Measurements from ENCODE around the gene KMT2C.

Gene KMT2C

GRCh38 chr7:152462995-152463708 lies 27.3 kb upstream of the KMT2C start (continued):
- TF ChIP-seq ZNF280C (tag by site-specific recombination; IDR thresholded peaks at IDR 0.05) (no peak), ZNF292 (tag by site-specific recombination; IDR thresholded peaks at IDR 0.05; ENCODE audit: borderline replicate concordance, low read depth) (no peak), ZNF514 (tag by site-specific recombination; IDR thresholded peaks at IDR 0.05) (no peak), ZNF302 (tag by site-specific recombination; IDR thresholded peaks at IDR 0.05; ENCODE audit: low read depth) (no peak), ZNF324 (tag by site-specific recombination; IDR thresholded peaks at IDR 0.05) (peak; percentile 85), EGR2 (tag by site-specific recombination; IDR thresholded peaks at IDR 0.05; ENCODE audit: low read depth) (peak; percentile 46; the same call in 1 of the 2 replicates), ZNF23 (tag by site-specific recombination; IDR thresholded peaks at IDR 0.05; ENCODE audit: borderline replicate concordance) (no peak), ZNF2 (tag by site-specific recombination; IDR thresholded peaks at IDR 0.05) (peak; percentile 88), ZBTB20 (tag by site-specific recombination; IDR thresholded peaks at IDR 0.05) (peak; percentile 97), ZEB2 (tag by site-specific recombination; IDR thresholded peaks at IDR 0.05) (peak; percentile 94), ZNF501 (tag by site-specific recombination; IDR thresholded peaks at IDR 0.05) (peak; percentile 94), ZNF571 (tag by site-specific recombination; IDR thresholded peaks at IDR 0.05) (no peak), PRDM1 (tag by site-specific recombination; IDR thresholded peaks at IDR 0.05) (peak; percentile 92), ZNF449 (tag by site-specific recombination; IDR thresholded peaks at IDR 0.05) (peak; percentile 12; the same call in 1 of the 2 replicates), ZBTB44 (tag by site-specific recombination; IDR thresholded peaks at IDR 0.05) (no peak), ZSCAN5A (tag by site-specific recombination; IDR thresholded peaks at IDR 0.05) (0 out of 2 replicates have a peak, but pooled peaks have one; percentile 50), ZSCAN16 (tag by site-specific recombination; IDR thresholded peaks at IDR 0.05) (no peak; the same call in 1 of the 2 replicates), ZNF426 (tag by site-specific recombination; IDR thresholded peaks at IDR 0.05) (no peak), ZFP3 (tag by site-specific recombination; IDR thresholded peaks at IDR 0.05; ENCODE audit: low read depth) (no peak), OSR2 (tag by site-specific recombination; IDR thresholded peaks at IDR 0.05) (0 out of 2 replicates have a peak, but pooled peaks have one; percentile 38), SP2 (tag by site-specific recombination; IDR thresholded peaks at IDR 0.05) (peak; percentile 25; the same call in 1 of the 2 replicates), ZNF624 (tag by site-specific recombination; IDR thresholded peaks at IDR 0.05) (no peak), ZNF785 (tag by site-specific recombination; IDR thresholded peaks at IDR 0.05) (no peak), ZNF626 (tag by site-specific recombination; IDR thresholded peaks at IDR 0.05) (no peak), ZNF248 (tag by site-specific recombination; IDR thresholded peaks at IDR 0.05) (no peak), ZNF366 (tag by site-specific recombination; conservative IDR thresholded peaks at IDR 0.05) (peak; percentile 97), ZNF146 (tag by site-specific recombination; IDR thresholded peaks at IDR 0.05) (0 out of 2 replicates have a peak, but pooled peaks have one; percentile 8), ZNF239 (tag by site-specific recombination; IDR thresholded peaks at IDR 0.05) (no peak), SALL2 (tag by site-specific recombination; IDR thresholded peaks at IDR 0.05; ENCODE audit: borderline replicate concordance) (no peak), ZNF776 (tag by site-specific recombination; IDR thresholded peaks at IDR 0.05; ENCODE audit: borderline replicate concordance) (no peak), ZFHX2 (tag by site-specific recombination; conservative IDR thresholded peaks at IDR 0.05) (peak; percentile 42), ZNF610 (tag by site-specific recombination; IDR thresholded peaks at IDR 0.05; ENCODE audit: borderline replicate concordance) (peak; percentile 96), ZBTB7A (tag by site-specific recombination; IDR thresholded peaks at IDR 0.05; ENCODE audit: low read depth) (no peak), MYNN (tag by site-specific recombination; IDR thresholded peaks at IDR 0.05; ENCODE audit: borderline replicate concordance) (no peak)
